ENCODE data around the gene SPTB.

DNA sequence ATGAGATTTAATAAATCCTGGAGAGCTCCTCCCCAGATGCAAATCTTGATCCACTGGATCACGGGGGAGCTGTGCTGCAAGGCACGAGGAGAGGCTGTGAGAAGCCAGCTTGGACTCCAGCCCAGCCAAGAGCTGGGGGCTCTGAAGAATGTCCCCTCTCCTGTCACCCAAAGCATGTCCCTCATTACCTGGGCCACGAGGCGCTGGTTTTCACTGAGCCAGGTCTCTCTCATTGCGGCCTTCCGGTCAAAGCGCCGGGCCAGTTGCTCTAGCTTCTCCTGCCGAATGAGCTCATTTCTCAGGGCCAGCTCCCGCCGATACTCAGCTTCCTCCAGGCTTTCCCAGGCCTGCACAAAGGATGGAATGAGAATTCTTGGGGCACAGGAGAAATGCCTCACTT is 83.3 kb downstream of the SPTB start:
- no peak for TF ChIP-seq POLR2A (IDR thresholded peaks at IDR 0.05)
- TF ChIP-seq, protein P1, sequence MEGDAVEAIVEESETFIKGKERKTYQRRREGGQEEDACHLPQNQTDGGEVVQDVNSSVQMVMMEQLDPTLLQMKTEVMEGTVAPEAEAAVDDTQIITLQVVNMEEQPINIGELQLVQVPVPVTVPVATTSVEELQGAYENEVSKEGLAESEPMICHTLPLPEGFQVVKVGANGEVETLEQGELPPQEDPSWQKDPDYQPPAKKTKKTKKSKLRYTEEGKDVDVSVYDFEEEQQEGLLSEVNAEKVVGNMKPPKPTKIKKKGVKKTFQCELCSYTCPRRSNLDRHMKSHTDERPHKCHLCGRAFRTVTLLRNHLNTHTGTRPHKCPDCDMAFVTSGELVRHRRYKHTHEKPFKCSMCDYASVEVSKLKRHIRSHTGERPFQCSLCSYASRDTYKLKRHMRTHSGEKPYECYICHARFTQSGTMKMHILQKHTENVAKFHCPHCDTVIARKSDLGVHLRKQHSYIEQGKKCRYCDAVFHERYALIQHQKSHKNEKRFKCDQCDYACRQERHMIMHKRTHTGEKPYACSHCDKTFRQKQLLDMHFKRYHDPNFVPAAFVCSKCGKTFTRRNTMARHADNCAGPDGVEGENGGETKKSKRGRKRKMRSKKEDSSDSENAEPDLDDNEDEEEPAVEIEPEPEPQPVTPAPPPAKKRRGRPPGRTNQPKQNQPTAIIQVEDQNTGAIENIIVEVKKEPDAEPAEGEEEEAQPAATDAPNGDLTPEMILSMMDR (IDR thresholded peaks at IDR 0.05), result no peak
